ENCODE measurements around the gene DNAH11.
"Not testable (repeated sequence)": the region's sequence is repeated elsewhere in the genome, so short reads cannot be mapped to it uniquely, and the experiment has no call there.

The DNAH11 gene

GRCh38 chr7:21542891-21543527, at the start of gene DNAH11:
TSS of gene DNAH11 (plus strand) at chr7:21543039. CDS start at chr7:21543246, 207 bp downstream.
- peak; percentile 11 for DNase-seq

GRCh38 chr7:21495731-21496130, 47.1 kb upstream of the DNAH11 start:
- no peak for DNase-seq

- DNase-seq = peak; percentile 3
These were observed 45.8 kb upstream of the DNAH11 start for GRCh38 chr7:21497072-21497471.

- no peak for DNase-seq
These were observed 42.6 kb upstream of the DNAH11 start for GRCh38 chr7:21500117-21500832.

- DNase-seq = no peak
These were observed 38.8 kb upstream of the DNAH11 start for GRCh38 chr7:21504021-21504420.

GRCh38 chr7:21507627-21508343, 35.1 kb upstream of the DNAH11 start:
- DNase-seq = peak; percentile 33

GRCh38 chr7:21508538-21508937, 34.3 kb upstream of the DNAH11 start:
- no peak for DNase-seq

GRCh38 chr7:21514062-21514461, 28.8 kb upstream of the DNAH11 start:
- DNase-seq = no peak

GRCh38 chr7:21524680-21525079, 18.2 kb upstream of the DNAH11 start:
- no peak for DNase-seq

- no peak for DNase-seq
These were observed 16.8 kb upstream of the DNAH11 start for GRCh38 chr7:21526007-21526406.

GRCh38 chr7:21526448-21526847, 16.4 kb upstream of the DNAH11 start:
- DNase-seq = no peak

GRCh38 chr7:21532485-21532884, 10.4 kb upstream of the DNAH11 start:
- not testable (repeated sequence) for DNase-seq

GRCh38 chr7:21533646-21534045, 9.2 kb upstream of the DNAH11 start:
- not testable (repeated sequence) for DNase-seq

GRCh38 chr7:21536445-21537118, 6.3 kb upstream of the DNAH11 start:
- DNase-seq = not testable (repeated sequence)

GRCh38 chr7:21538936-21539495, 3.8 kb upstream of the DNAH11 start:
- DNase-seq = no peak

- DNase-seq = peak; percentile 15
These were observed 876 bp downstream of the DNAH11 start for GRCh38 chr7:21543528-21544302.

GRCh38 chr7:21544303-21544656, 1.4 kb downstream of the DNAH11 start:
- DNase-seq = no peak

GRCh38 chr7:21544715-21545114, 1.9 kb downstream of the DNAH11 start:
- DNase-seq = no peak

GRCh38 chr7:21547501-21547900, 4.7 kb downstream of the DNAH11 start:
- no peak for DNase-seq

- DNase-seq = no peak
These were observed 5.7 kb downstream of the DNAH11 start for GRCh38 chr7:21548491-21548890.

GRCh38 chr7:21550076-21550475, 7.2 kb downstream of the DNAH11 start:
- DNase-seq = no peak

- DNase-seq = no peak
These were observed 8.1 kb downstream of the DNAH11 start for GRCh38 chr7:21550821-21551531.
